ENCODE data around the gene FAM117A.
"Not testable (repeated sequence)": the region's sequence is repeated elsewhere in the genome, so short reads cannot be mapped to it uniquely, and the experiment has no call there.

FAM117A gene

DNA sequence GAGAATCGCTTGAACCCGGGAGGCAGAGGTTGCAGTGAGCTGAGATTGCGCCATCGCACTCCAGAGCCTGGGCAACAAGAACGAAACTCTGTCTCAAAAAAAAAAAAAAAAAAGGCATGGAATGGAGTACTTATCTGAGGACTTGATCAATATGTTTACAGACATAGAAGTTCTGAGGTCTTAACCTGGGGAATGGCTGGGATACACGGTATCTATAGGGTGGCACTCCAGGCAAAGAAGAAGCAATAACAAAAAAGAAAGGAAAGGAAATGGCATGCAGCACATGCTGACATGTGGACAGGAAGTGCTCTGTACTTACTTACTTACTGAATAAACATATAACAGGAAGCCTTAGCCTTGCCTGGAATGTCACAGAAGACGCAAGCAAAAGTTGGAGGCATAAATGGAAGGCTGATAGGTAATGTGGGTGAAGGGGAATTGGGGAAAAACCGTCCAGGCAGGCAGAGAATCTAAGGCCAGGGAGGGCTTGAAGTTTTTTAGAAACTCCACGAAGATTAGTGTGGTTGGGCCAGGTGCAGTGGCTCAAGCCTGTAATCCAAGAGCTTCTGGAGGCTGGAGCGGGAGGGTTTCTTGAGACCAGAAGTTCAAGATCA, 75.9 kb downstream of the FAM117A start:
- in situ Hi-C loops (cut with MboI; ENCODE audit: low sequenced_read_pairs): loop anchor here (25.0 kb wide), 1 partner anchor 276 kb away; the partner anchor contains the start of gene PHB1

DNA sequence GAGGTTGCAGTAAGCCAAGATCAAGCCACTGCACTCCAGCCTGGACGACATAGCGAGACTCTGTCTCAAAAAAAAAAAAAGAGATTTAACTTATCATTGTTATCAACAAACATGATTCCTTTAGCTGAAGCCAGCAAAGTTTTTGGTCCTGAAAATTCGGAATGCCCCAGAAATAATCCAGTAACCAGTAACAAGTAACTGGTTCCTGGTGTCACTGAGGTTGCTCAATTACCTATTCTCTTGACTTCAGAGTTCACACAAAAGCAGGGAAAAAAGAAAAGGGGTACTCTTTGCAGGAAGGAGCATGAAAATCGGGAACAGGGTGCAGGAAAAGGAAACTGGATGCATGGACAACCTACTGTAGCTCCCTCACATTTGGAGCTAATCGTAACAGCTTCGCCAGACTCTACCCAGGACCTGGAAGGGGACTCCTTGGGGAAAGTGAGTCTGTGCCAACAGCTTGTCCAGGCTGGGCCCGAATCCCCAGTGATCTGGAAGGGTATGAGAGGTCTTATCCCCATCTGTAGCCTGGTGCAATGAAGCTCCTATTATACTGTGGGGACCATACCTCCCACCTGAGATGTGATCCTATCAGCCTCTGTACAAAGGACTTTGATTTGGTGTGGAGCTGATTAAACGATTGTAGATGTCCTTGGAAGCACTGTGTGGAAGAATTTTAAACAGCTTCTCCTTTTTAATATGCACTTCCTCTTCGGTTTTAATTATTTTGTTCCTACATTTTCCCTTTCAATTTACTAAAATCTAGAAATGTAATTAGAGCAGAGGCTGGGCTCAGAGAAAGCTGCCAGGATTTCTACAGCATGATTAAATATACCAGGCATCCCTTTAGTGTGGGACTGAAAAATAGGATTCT, 82.6 kb downstream of the FAM117A start:
- in situ Hi-C loops (cut with MboI; ENCODE audit: low sequenced_read_pairs): loop anchor here (25.0 kb wide), 1 partner anchor 269 kb away; the partner anchor contains the start of gene PHB1

DNA sequence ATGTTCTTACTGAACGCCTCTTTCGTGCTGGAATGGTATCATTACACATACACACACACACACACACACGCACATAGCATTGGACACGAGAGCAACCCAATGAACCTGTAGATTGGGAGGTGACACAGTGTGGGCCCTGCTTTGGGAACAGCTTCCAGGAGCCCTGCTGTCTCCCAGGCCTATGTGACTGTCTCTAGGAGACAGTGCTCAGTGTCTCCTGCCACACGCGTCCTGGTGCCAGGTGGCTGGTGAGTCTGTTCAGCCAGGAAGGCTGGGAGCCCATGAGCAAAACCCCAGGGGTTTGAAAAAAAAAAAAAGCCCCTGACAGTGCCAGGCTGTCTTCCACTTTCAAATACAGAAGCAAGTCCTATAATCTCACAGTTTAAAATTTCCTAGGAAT, 83.6 kb downstream of the FAM117A start:
- in situ Hi-C loops (cut with MboI; ENCODE audit: low sequenced_read_pairs): loop anchor here (25.0 kb wide), 1 partner anchor 268 kb away; the partner anchor contains the start of gene PHB1

DNA sequence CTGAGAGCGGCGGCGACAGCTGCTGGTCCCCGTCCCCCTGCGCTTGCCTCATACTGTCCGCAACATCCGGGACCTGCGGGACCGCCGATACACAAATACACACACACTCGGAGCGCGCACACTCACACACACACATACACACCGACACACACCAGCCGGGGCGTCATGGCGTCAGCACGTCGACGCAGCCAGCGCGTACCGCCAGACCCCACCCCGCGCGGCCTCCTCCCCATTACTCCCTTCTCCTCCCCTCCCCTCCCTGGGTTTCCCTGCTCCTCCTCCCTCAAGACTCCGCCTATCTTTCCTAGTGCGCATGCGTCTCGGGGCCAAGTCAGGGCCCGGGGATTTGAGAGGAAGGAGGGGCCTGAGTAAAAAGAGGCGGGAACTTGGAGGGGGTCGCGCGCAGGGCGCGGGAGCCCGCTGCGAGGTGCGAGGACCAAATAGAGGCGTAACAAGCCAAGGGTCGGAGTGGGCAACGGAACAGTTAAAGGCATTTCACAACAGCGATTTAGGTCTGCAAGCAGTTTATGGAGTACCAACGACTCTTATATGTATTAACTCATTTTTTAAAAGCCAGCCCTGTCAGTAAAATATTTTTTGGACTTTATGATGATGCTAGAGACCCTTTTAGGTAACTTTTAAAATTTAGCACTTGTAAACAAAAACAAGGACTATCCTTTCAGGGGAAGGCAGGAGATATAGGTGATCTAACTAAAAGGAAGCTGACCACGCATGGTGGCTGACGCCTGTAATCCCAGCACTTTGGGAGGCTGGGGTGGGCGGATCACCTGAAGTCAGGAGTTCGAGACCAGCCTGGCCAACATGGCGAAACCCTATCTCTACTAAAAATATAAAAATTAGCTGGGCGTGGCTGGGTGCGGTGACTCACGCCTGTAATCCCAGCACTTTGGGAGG, 85.7 kb downstream of the FAM117A start, which contains the start of gene SPOP:
TSS of gene SPOP (minus strand) at position 165 of the 915 bp plus-strand sequence. CDS start 55,287 bp downstream, outside the sequence.
- in situ Hi-C loops (cut with MboI; ENCODE audit: low sequenced_read_pairs): loop anchor here (25.0 kb wide), 1 partner anchor 266 kb away; the partner anchor contains the start of gene PHB1

DNA sequence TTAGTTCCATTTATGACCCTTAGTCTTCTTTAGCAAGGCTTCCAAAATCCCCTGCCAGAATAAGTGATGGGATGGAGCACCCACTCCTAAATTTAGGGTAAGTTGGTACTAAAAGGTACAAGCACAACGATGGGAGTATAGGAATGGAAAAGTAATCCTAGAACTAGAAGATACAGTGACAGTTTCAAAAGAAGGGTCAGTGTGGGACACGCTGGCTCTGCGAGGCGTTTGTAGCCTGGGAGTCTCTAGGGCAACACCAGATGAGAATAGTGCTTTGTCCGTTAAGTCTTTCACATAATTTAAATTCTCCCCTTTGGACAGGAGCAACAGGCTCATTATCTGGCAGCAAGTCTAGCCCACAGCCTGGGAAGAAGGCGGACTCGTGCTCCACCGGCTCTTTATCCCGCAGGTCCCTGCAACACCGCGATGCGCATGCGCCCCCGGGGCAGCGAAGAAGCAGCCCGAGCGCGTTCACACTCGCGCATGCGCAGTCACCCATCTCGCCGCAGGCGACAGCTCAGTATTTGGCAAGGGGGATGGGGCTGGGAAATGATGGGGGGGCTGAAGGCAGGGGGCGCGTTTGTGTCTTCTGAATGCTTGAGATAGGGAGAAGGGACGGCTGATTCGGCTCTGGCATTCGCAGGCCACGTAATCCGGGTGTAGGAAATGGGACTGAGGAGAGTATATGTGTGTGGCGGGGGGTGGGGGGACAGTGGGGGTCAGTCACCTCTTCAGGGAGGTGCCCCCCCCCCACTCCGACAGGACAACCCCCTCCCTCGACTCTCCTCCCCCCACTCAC, 86.6 kb downstream of the FAM117A start:
- in situ Hi-C loops (cut with MboI; ENCODE audit: low sequenced_read_pairs): loop anchor here (25.0 kb wide), 1 partner anchor 265 kb away; the partner anchor contains the start of gene PHB1

DNA sequence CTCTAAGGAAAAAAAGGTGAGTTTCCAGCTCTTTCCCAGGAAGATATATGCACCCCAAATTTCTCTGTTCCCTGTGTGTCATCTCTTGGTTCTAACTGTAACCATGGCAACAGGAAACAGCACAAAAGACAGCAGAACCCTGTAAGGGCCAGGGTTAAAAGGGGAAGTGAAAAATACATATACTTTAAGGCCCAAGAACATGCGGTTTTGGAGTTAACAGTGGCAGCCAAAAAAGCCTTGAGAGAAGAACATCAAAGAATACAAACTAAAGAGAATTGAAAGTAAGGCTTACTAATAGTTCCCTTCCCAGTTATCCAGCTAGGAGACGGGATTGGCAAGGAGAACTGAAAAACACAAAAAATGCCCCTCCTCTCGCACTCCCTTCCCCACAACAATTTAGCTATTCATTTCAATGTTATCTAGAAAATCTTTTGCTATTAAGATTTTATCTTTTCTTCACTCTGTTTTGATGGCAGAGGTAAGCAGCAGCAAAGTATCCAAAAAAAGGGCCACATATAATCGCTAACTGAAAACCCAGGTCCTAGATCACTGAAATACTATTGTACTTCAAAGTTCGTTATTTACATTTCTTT, 87.6 kb downstream of the FAM117A start:
- in situ Hi-C loops (cut with MboI; ENCODE audit: low sequenced_read_pairs): loop anchor here (25.0 kb wide), 1 partner anchor 264 kb away; the partner anchor contains the start of gene PHB1

DNA sequence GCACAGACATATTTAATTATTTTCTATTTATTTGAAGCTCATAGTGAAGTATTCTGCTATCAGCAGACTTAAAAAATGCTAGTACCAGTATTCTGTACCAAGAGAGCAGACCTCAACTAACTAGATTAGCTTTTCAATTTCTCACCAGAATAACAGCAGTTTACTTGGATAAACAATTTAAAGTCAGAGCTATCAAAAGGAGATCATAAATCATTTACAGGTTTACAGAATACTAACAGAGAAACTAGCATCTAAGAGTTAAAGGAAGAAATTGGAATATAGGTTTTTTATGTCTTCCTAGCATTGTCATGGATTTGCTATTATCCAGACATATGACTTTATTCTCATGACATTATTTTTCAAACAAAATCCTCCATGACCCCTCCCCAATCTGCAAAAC, 89.4 kb downstream of the FAM117A start:
- in situ Hi-C loops (cut with MboI; ENCODE audit: low sequenced_read_pairs): no loop called here

DNA sequence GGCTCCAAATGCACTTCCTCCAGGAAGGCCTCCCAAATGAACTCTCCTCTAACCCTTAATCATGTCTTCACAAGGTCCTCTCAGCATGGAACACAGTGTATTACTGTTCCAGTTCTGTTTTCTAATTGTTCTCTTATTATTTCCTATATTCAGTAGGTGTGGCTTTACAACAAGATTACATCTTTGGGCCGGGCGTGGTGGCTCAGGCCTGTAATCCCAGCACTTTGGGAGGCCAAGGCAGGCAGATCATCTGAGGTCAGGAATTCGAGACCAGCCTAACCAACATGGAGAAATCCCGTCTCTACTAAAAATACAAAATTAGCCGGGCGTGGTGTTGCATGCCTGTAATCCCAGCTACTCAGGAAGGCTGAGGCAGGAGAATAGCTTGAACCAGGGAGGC, 90.3 kb downstream of the FAM117A start:
- in situ Hi-C loops (cut with MboI; ENCODE audit: low sequenced_read_pairs): not testable (repeated sequence)

DNA sequence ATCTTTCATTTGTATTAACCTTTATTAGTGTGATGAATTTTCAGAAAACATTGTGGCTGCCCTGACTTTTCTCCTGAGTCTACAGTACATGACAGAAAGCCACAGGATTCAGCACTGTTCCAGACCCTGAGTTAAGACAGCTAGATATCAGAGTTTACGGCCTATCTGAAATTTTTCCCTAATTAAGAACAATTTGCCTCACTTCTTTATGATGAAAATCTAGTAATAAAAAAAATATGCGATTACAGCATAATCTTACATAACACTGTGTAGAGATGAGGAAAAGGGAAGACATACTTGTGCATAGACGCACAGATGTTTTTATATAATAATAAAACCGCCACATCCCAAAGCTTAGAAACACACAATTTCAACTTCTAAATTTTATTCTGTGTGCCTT, 93.3 kb downstream of the FAM117A start:
- in situ Hi-C loops (cut with MboI; ENCODE audit: low sequenced_read_pairs): no loop called here

DNA sequence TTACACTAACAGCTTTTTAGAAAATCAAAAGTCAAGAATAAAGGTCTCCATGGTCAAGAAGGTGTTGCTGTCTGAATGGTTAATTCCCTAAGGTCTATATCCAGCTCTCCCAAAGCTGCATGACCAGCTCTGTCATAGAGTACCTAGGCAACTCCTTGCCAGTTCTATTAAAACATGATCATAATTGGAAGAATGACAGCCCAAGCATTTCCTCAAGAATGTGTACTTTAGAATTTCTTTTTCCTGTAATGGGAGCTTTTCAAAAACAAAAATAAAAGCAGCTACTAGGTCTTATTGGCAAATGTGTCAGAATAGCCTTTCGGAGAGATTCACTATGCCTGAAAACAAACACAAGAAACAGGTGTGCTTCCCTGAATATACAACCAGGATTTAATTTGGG, 93.9 kb downstream of the FAM117A start:
- in situ Hi-C loops (cut with MboI; ENCODE audit: low sequenced_read_pairs): no loop called here

DNA sequence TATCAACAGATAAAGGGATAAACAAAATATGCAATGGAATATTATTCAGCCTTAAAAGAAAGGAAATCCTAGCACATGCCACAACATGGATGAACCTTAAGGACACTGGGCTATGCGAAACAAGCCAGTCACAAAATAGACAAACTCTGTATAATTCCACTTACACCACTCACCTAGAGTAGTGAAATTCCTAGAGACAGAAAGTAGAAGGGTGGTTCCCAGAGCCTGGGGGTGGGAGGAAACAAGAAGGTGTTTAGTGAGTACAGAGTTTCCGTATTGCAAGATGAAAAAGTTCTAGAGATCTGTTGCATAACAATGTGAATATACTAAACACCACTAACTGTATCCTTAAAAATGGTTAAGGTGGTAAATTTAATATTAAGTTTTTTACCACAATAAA, 96.1 kb downstream of the FAM117A start:
- in situ Hi-C loops (cut with MboI; ENCODE audit: low sequenced_read_pairs): no loop called here

DNA sequence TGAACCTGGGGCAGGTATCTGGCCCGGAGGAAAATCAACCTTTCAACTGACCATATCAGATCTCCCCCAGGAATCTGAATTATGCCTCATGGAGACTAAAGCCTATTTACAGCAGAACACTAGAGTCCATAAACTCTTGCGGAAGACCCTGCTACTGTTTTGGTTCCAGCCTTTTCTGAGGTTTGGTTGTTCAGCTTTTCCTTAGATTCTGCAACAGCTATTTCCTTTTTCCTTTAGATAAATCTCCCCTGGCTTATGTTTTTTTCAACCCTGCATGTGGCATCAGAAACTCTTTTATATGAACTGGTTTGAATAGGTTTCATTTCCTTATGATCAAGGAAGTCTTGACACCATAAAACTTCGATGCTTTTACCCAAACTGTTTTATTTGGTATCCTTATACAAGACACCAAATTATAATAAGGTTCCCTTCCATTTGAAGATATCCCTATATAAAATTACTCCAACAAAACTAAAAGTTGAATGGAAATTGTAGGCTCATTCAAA, 99.2 kb downstream of the FAM117A start:
- in situ Hi-C loops (cut with MboI; ENCODE audit: low sequenced_read_pairs): no loop called here
